Left ventricle myocardium inferior (tissue), 1 donor: ENCODE data around the gene PRKAB1. TPM values are rescaled to one million over a fixed set of nuclear protein-coding genes. Genes with fewer than 3 reads are reported as not detected.
"Not testable (repeated sequence)": the region's sequence is repeated elsewhere in the genome, so short reads cannot be mapped to it uniquely, and the experiment has no call there.

ENCODE experiments used
- DNase-seq: peaks from one replicate; pipeline ENCODE4 v3.0.0-alpha.2; 2020
- H3K27ac ChIP-seq: fragments of 200-600 bp; replicated peaks from 2 replicates; pipeline ENCODE4 v1.8.0; 2021
- H3K27me3 ChIP-seq: fragments of 200-600 bp; 2 replicates; pipeline ENCODE4 v1.8.0; 2021; ENCODE audit warnings: low read depth
- H3K36me3 ChIP-seq: fragments of 200-600 bp; 2 replicates; pipeline ENCODE4 v1.8.0; 2021
- H3K4me1 ChIP-seq: fragments of 200-600 bp; 2 replicates; pipeline ENCODE4 v1.8.0; 2021
- H3K4me3 ChIP-seq: fragments of 200-600 bp; 2 replicates; pipeline ENCODE4 v1.8.0; 2021; ENCODE audit warnings: mild to moderate bottlenecking, moderate library complexity
- H3K9me3 ChIP-seq: fragments of 200-600 bp; replicated peaks from 2 replicates; pipeline ENCODE4 v1.8.0; 2021
- CTCF ChIP-seq: fragments of 200-600 bp; IDR thresholded peaks from 2 replicates; pipeline ENCODE4 v1.8.0; 2021; ENCODE audit warnings: antibody characterized with exemption, mild to moderate bottlenecking, borderline replicate concordance
- intact Hi-C: fragments of 100-400 bp; cut with micrococcal nuclease; formaldehyde crosslinking; loops from one replicate; pipeline ENCODE4 v1.11.0; 2022
- long read RNA-seq: library from polyadenylated mRNA; unstranded; transcript quantifications from one replicate; pipeline ENCODE4 v2.0.0, GENCODE V29; 2021
- total RNA-seq: library from RNA; stranded (reverse); fragmentation: NEBNext Ultra II Directional; extraction: Animal tissue kit (Norgen Biotek cat#: 25700); gene quantifications from one replicate; pipeline ENCODE4 v1.2.1, GENCODE V29; 2021
- donor health status: DM: no; HTN: yes; CAD: no; lungs with severe emphysema.

Gene PRKAB1
- total RNA-seq: 9.2 TPM
- long read RNA-seq, full-length matches to known transcripts: 25 of 27 reads
- long read RNA-seq, partial matches to known transcripts: 1 of 27 reads
- long read RNA-seq, other reads (novel, unspliced or antisense): 1 of 27 reads

GRCh38 chr12:119667577-119668323 lies at the start of gene PRKAB1:
PRKAB1 (plus strand) TSS chr12:119668133; CDS start chr12:119668245, 112 bp downstream.
- peaks cover 66% of the 10 kb centered on the region for H3K4me1 ChIP-seq
- H3K27ac ChIP-seq: peak within 1 kb of the TSS; percentile 92
- H3K27me3 ChIP-seq: no peaks in the 10 kb centered on the region
- peaks cover 20% of the 10 kb centered on the region for H3K36me3 ChIP-seq
- peak; percentile 95 for DNase-seq
- peak within 1 kb of the TSS; percentile 86 for H3K4me3 ChIP-seq
- intact Hi-C loops: loop anchor here (5.0 kb wide), 1 partner anchor 115 kb away; no protein-coding TSS in a partner anchor
- TF ChIP-seq CTCF: peak; percentile 98
- H3K9me3 ChIP-seq: no peaks in the 10 kb centered on the region

- H3K4me1 ChIP-seq, intact Hi-C loops, H3K27ac ChIP-seq: not testable (repeated sequence)
These were observed 49.5 kb upstream of the PRKAB1 start for GRCh38 chr12:119618328-119618896.

GRCh38 chr12:119620490-119620889 lies 47.4 kb upstream of the PRKAB1 start:
- TF ChIP-seq CTCF: no peak
- Histone ChIP-seq H3K27ac (no peak overlapping the region), H3K9me3 (no peaks in the 10 kb centered on the region), H3K27me3 (peaks cover 42% of the 10 kb centered on the region), H3K4me3 (no peak overlapping the region), H3K36me3 (no peaks in the 10 kb centered on the region), H3K4me1 (no peaks in the 10 kb centered on the region)
- intact Hi-C loops: no loop called here
- DNase-seq: no peak

More at GRCh38 chr12:119618328-119618896, 49.5 kb upstream of the PRKAB1 start:
- not testable (repeated sequence) for H3K4me3 ChIP-seq, DNase-seq, H3K9me3 ChIP-seq, H3K36me3 ChIP-seq
- peaks cover 33% of the 10 kb centered on the region for H3K27me3 ChIP-seq

GRCh38 chr12:119621878-119622277 lies 46.1 kb upstream of the PRKAB1 start:
- no peak for DNase-seq
- no peaks in the 10 kb centered on the region for H3K9me3 ChIP-seq
- intact Hi-C loops: no loop called here
- H3K4me3 ChIP-seq: no peak overlapping the region
- no peaks in the 10 kb centered on the region for H3K4me1 ChIP-seq
- no peak for TF ChIP-seq CTCF
- H3K36me3 ChIP-seq: no peaks in the 10 kb centered on the region
- no peak overlapping the region for H3K27ac ChIP-seq
- peaks cover 45% of the 10 kb centered on the region for H3K27me3 ChIP-seq

- no peak for DNase-seq
- intact Hi-C loops: no loop called here
- H3K36me3 ChIP-seq: no peaks in the 10 kb centered on the region
- TF ChIP-seq CTCF: no peak
- H3K4me1 ChIP-seq: no peaks in the 10 kb centered on the region
- H3K9me3 ChIP-seq: no peaks in the 10 kb centered on the region
- H3K4me3 ChIP-seq: no peak overlapping the region
- no peak overlapping the region for H3K27ac ChIP-seq
- peaks cover 28% of the 10 kb centered on the region for H3K27me3 ChIP-seq
These were observed 43.0 kb upstream of the PRKAB1 start for GRCh38 chr12:119624966-119625365.
